HG03457 (cell line): ENCODE results near the gene MPPED2.

Experiments used
- ATAC-seq: cut with Tn5 transposase; IDR thresholded peaks from one replicate; pipeline ENCODE4 v1.9.1; 2021; ENCODE audit warnings: moderate number of reproducible peaks; ENCODE audit not compliant: unreplicated experiment

The MPPED2 gene

GRCh38 chr11:30423886-30424285 is 162.3 kb downstream of the MPPED2 start:
- ATAC-seq = no peak

- ATAC-seq = no peak
These were observed 162.9 kb downstream of the MPPED2 start for GRCh38 chr11:30423279-30423648.

GRCh38 chr11:30422447-30423278 is 163.5 kb downstream of the MPPED2 start:
- no peak for ATAC-seq

GRCh38 chr11:30420233-30420787 is 165.8 kb downstream of the MPPED2 start:
- no peak for ATAC-seq

- no peak for ATAC-seq
These were observed 171.3 kb downstream of the MPPED2 start for GRCh38 chr11:30414806-30415205.

- ATAC-seq = no peak
These were observed 171.9 kb downstream of the MPPED2 start for GRCh38 chr11:30414244-30414643.

- ATAC-seq = no peak
These were observed 173.6 kb downstream of the MPPED2 start for GRCh38 chr11:30412509-30412908.

GRCh38 chr11:30411383-30411782 is 174.8 kb downstream of the MPPED2 start:
- ATAC-seq = no peak

GRCh38 chr11:30406978-30407762 is 179.0 kb downstream of the MPPED2 start:
- no peak for ATAC-seq

GRCh38 chr11:30405385-30405784 is 180.8 kb downstream of the MPPED2 start:
- ATAC-seq = no peak

- no peak for ATAC-seq
These were observed 182.0 kb downstream of the MPPED2 start for GRCh38 chr11:30404136-30404535.

GRCh38 chr11:30395751-30396150 is 190.4 kb downstream of the MPPED2 start:
- ATAC-seq = no peak

GRCh38 chr11:30393012-30393411 is 193.1 kb downstream of the MPPED2 start:
- ATAC-seq = no peak

GRCh38 chr11:30392221-30392784 is 193.8 kb downstream of the MPPED2 start:
- ATAC-seq = no peak

- ATAC-seq = no peak
These were observed 197.2 kb downstream of the MPPED2 start for GRCh38 chr11:30388957-30389356.

GRCh38 chr11:30387891-30388861 is 198.0 kb downstream of the MPPED2 start:
- no peak for ATAC-seq

GRCh38 chr11:30381879-30382278 is 204.3 kb downstream of the MPPED2 start:
- no peak for ATAC-seq

GRCh38 chr11:30380846-30381245 is 205.3 kb downstream of the MPPED2 start:
- no peak for ATAC-seq

- no peak for ATAC-seq
These were observed 208.8 kb downstream of the MPPED2 start for GRCh38 chr11:30377347-30377746.

- no peak for ATAC-seq
These were observed 216.0 kb downstream of the MPPED2 start for GRCh38 chr11:30370164-30370563.
